ENCODE data around the gene LIN28B.
A peak's percentile ranks its signal among the peaks of the same experiment; 100 is the strongest.
"Not testable (repeated sequence)": the region's sequence is repeated elsewhere in the genome, so short reads cannot be mapped to it uniquely, and the experiment has no call there.

LIN28B gene

DNA sequence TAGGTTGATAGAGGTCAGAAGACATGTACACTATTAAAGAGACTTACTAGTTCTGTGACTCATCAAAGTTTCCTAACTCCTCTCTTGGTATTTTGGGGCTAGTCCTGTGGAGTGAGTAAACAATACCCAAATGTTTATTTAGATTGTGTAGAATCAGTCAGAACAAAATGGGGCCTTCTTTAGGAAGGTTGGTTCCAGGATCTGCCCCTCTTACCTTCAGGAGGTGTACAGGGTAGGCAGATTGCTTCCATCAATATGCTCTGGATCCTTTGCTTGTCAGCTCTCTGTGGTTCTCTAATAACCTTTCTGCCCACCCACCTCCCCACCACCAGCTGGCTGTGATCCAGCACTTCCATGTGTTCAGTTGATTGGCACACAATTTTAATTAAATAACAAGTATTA, 115.9 kb downstream of the LIN28B start:
- no peak for DNase-seq

DNA sequence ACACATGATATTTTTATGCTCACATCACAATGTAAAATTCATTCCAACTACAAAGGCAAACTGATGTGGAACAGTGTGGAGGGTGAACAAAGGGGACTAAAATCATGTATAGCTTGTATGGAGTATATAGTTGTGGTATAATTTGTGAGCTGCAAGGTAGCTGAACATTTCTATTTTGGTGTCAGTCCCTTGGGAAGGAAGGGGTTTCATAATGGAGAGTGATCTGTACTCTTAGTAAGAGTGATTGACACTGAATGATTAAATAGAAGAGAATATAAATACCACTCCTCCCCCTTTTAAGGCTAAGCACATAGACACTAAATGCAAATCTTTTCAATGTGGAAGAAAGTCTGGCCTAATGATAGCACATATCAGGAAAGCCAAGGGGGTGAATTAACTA, 118.3 kb downstream of the LIN28B start:
- no peak for DNase-seq

DNA sequence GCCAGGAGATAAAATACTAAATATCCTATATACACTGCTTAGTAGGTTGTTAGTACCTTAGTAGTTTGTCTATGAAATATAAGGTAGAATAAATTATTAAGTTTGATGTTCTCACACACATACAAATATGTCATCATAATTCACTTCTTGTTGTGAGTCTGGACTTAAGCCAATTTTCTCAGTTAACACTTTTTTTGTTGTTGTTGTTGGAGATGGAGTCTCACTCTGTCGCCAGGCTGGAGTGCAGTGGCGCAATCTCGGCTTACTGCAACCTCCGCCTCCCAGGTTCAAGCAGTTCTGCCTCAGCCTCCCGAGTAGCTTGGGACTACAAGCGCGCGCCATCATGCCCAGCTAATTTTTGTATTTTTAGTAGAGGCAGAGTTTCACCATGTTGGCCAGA, 119.5 kb downstream of the LIN28B start:
- not testable (repeated sequence) for DNase-seq

DNA sequence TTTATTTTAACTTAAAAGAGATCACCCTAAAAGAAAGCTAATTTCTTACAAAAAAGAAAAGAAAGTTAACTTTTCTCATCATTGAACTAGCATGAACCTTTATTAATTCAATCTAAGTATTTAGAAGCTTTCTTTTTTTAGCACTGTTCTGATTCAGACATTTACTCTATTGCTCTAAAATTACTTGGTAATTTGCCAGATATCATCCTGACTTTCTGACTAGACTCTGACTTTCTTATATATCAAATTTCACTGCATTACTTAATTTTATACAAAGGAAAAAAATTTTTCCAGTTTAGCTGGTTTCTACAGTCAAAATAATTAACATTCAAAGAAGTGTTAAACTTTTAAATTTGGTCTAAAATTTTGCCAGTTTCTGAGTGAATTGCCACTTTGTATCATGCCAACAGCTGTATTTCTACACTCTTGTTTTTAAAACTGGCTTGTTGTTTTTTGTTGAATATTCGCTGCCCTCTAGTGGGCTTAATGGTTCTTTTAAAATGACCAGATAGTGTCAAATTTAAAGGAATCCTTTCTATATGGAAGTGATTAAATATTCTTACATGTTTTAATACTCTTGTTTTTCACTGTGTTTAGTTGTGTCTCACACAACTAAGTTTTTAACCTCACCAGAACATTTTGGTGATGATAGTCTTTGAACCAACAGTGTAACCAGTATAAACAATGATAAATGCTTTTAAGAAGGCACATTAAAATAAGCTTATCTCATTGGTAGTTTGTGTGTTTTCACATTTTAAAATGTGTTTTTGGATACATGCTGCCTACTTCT, 120.9 kb downstream of the LIN28B start:
- peak; percentile 19 for DNase-seq

DNA sequence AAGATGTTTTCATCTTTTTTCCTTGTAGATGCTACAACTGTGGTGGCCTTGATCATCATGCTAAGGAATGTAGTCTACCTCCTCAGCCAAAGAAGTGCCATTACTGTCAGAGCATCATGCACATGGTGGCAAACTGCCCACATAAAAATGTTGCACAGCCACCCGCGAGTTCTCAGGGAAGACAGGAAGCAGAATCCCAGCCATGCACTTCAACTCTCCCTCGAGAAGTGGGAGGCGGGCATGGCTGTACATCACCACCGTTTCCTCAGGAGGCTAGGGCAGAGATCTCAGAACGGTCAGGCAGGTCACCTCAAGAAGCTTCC, 121.4 kb downstream of the LIN28B start:
- no peak for DNase-seq

DNA sequence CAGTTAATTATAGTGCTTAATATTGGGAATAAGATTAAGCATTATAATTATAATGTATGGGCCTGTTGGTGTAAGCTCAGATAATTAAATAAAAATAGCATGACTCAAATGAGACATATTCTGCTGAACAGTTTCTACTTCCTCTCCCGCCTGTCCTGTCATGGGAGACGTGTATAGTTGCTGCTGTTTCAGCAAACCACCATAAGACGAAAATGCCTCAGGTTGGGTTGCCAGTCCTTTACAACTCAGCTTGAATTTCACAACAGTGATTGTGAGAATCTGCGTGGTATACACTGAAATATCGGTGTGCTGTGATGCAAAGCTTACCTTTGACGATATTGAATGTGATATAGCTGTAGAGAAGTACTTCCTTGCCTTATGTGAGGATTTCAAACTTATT, 123.4 kb downstream of the LIN28B start:
- peak; percentile 16 for DNase-seq

DNA sequence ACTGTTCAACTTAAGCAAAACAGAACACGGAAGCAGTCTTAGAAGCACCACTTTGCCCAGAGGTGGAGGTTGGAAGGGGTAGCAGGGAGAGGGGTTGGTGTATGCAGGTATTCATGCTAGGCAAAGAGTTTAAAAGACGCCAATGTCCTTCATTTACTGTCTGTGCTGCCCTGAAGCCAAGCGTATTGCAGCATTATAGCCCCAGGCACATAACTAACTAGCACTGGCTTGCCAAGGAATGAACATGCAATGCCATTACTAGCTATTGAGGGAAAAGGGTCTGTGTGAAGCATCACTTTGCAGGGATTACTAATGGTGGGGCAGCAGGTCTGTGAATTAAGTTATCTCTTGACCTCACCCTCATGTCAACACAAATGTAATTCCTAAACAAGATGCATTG, 124.8 kb downstream of the LIN28B start:
- not testable (repeated sequence) for DNase-seq

DNA sequence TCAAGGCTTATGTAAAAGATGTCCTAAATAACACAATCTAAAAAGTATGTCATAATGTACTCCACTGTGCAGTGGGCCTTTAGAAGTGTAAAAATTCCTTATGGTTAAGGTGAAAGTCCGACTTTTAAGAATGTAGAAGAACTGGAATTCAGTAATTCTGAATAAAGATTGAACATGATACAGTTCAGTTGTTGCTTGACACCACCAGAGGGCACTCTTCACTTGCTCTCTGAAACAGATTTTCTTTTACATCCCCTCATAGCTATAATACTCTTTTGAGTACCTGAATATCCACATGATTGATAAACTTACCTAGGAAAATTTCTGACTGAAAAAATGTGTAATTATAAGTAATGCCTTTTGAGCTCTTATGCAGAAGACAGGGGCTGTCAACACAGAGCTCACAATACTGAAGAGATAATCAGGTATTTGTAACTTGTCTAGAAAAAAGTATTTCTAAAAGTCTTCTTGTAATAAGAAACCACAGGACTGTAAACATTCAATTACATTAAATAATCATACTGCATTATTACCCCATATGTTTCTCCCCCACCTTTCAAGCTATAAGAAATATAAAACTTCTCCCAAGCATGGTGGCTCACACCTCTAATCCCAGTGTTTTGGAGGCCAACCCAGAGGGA, 130.8 kb downstream of the LIN28B start:
- peak; percentile 32 for DNase-seq

DNA sequence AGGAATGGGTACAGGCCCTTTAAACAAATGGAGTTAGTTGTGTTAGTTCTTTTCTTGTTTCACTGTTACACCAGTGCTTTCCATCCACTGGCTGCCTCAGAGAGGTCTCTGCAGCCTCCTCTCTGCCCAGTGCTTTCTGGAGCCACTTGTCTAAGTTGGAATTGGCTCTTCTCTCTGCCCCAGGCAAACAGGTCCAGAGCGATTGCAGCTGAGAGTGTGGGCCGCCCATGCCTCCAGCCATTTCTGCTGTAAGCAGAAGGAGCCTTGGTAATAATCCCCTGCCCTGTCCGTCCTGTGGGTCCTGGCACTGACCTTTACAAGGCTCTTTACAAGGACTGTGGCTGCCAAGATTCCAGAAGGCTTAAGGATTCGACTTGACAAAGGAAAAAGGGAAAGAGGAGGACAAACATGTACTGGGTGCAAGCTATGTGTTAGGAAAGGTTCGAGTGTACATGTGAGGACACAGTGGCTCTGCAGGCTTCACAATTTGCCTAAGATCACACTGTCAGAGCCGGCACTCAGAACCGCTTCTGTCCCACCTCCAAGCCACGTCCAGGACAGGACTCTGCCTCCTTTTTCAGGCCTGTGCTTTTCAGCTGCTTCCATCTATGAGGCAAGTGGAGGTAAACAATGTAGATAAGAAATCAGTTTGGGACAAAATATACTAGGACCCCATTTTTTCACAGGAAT, 134.4 kb downstream of the LIN28B start:
- no peak for DNase-seq

DNA sequence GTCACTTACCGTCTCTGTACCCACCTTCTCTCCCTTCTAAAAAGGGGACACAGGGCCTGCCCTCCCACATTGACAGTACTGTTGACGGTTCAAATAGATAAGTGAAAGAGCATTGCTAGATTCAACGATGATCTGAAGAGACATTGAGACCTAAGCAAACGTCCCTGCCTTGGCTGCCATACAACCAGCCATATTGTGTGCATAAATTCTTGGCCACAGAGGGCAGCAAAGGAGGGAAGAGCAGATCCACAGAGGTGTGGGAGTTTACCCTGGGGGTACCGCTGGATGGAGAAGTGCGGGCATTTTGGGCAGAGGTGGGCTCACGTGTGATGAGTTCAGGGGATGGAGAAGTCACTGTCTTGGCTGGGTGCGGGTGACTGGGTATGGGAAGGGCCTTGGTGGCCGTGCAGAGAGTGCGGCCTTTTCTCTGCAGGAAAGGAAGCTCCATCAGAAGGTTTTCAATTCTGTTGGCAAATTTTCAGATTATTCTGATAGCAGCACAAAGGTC, 137.3 kb downstream of the LIN28B start:
- DNase-seq = no peak

DNA sequence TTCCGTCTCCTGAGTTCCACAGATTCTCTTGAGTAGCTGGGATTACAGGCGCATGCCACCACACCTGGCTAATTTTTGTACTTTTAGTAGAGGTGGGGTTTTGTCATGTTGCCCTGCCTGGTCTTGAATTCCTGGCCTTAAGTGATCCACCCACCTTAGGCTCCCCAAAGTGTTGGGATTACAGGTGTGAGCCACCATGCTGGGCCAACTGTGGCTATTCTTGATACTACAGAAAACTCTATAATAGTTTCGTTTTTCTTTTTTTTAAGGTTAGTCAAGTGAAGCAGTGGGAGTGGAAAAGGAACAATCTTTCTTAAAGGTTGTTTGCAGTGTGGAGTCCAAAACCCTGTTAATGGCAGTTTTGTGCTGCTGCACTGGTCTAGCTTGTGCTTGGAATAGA, 138.2 kb downstream of the LIN28B start:
- DNase-seq = no peak

DNA sequence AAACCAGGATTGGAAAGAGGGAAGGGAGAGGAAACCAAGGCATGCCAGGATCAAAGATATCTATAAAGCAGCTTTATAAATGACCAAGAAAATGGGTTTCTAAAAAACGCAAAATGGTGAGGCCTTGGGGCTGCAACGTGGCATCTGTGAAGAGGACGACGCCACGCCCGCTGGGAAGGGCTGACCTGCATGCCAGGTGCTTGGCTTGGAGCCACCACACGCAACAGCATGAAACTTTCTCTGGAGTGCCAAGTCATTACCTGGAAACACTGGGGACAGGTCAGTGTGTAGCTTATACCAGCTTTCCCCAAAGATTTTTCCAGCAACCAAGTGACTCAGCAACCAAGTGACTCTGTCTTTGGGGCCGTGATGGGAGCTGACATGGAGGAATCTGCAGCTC, 140.4 kb downstream of the LIN28B start:
- DNase-seq = peak; percentile 47

DNA sequence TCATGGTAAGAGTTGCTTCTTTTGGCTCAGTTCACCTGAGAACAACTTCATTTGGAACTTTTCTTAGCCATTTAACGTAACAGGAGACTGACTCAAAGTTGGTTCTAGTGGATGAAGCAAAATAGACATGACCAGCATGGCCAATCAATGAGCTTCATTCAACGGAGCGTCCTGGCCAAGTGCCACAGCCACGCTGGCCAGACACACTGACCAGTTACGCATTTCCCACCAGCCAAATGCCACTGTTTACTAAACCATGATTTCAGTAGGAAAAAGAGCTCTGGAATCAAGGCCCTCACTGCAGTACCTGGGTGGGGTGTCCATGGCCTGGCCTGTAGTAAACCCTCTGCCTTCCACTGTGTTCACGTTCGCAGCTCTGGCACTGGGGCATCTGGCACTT, 142.5 kb downstream of the LIN28B start:
- DNase-seq = no peak

DNA sequence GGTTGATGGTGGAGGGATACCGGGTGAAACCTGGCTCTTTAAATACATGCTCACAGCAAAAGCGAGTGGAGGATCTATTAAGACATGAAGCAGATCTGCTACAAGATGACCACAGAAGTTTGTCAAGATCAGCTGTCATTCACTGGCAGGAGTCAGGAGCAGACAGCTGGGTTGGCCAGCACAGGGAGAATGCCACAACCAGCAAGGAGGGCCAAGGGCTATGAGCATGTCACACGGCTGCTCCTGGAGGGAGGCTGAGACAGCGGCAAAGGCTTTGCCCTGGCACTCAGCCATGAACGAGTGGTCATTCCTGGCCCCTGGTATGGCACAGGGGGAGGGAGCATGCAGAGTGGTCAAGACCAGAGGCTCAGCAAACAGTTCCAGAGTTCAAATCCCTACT, 145.3 kb downstream of the LIN28B start:
- no peak for DNase-seq

DNA sequence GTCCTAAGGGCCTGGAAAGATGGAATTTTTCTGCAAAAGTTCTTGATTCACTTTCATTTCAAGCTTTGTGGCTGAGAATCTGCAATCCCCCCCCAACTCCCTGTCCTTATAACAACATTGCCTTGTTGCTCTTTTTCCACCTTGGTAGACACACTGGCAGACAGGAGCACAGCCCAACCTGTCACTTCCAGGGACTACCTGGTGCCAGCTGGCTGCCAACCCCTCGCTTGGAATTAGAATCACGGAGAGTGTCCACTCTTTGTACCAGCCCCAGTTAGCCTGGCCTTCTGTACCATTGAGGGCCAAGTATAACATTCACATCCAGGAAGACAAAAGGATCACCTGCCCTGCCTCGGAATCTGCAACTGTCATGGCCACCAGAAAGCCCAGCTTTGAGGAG, 148.2 kb downstream of the LIN28B start:
- no peak for DNase-seq

DNA sequence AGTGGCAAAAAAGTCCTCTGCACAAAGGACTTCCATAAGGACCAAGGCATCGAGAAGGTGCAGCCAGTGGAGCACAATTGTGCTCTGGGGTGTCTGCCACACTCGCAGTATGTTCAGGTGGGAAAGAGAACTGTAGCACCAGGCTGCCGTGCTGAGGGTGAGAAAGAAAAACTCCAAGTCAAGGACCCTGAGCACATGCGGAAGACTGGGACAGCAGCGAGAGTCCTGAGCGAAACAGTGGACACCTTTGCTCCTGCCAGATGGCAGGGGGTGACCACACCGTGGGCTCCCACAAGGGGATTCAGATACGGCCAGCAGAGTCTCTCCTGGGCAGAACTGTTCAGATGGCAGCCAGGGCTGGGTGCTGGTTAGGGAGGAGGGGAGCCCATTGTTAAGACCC, 149.4 kb downstream of the LIN28B start:
- DNase-seq = no peak

DNA sequence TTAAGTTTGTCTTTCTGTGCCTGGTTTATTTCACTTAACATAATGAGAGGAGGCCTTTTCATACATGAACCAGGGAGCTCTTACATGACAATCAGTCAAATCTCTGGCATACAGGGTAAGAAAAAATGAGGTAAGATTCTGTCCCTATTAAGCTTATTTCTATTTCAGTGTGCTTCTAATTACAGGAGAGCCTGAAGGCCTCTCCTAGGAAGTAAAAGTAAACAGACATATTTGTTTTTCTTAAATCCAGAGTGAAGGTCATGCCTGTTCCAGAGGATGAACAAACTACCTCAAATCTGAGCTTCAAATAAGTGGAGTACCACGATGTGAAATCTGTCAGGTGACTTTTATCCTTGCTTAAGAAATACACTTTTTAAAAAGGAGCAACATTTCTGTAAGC, 150.3 kb downstream of the LIN28B start:
- no peak for DNase-seq

DNA sequence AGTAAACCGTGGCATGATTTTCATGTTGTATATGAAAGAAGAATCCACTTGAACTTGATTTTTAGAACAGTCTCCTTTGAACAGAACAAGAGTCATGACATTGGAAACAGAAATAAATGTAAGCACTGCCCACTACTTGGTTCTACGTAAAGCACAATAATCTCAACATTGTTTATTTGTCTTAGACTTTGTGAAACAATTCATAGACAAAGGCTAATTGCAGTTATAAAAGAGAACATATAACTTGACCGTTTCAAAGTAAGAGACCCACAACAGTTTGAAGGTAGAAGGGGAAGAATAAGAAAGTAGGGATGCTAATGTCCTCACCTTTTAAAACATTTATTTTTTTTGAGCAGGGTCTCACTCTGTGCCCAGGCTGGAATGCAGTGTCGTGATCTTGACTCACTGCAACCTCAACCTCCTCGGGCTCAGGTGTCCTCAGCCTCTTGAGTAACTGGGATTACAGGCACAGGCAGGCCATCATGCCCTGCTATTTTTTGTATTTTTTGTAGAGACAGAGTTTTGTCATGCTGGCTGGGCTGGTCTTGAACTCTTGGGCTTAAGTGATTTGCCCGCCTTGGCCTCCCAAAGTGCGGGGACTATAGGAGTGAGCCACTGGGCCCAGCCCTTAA, 151.8 kb downstream of the LIN28B start:
- DNase-seq = no peak

DNA sequence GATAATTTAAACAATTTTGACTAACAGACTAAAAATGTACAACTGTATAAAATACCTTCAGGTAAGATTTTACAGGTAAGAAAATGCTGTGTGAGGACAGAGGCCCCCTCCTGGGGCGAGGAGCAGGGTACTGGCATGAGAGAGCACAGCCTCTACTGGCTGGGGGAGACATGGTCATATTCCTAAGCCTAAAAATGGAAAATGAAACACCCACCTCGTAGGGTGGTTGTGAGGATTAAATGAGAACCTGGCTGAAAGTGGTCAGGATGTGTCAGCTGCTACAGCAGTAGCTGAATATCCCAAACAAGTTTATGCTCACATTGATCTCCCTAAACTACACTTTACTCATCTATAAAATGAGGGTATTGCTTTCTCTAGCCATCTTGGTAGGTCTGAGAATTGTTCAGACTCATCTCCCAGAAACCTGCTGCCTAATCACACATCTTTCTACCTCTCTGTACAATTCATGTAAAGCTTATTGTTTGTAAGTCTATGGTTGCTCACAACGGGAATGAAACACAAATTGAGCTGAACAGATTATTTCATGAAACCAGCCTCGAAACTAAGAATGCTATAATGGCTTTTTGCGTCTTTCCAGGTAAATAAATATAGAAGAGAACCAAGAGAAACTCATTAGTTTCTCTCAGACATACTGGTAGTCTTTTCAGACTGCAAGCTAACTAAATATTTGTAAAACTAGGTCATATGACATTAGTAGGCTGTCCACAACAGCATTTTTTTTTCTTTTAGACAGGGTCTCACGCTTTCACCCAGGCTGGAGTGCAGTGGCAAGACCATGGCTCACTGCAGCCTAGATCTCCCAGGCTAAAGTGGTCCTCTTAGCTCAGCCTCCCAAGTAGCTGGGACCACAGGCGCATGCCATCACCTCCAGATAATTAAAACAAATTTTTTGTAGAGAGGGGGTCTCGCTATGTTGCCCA, 153.3 kb downstream of the LIN28B start:
- DNase-seq = no peak

DNA sequence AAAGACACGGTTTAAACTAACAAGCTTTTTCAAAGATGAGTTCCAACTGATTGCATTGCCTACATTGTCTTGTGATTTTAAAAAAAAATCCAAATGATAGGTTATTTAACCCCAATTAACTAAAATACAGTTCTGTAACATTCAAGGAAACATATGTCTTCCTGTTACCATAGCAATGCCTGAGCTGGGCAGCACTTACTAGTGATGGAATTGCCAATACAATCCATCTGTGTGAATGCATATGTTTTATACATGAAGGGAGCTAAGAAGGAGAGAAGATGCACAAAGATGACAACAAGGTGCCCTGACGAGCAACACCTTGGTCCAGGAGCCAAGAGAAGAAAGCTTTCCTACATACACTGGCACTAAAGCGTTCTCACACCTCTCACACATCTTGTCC, 154.2 kb downstream of the LIN28B start:
- no peak for DNase-seq

DNA sequence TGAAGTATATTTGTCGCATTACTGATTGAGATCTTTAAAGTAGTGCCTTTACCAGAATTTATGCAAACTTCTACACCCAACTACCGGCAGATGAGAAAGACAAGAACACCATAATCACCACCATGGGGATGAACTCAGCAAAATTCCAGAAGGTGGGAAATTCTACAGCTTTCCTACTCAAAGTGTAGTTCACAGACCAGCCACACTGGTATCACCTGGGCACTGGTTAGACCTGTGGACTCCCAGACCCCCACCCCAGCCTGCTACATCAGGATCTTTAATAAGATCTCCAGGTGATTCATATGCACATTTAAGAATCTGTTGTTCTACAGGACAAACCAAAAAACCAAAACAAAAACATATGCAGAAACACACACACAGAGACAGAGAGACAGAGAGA, 155.0 kb downstream of the LIN28B start:
- DNase-seq = no peak

DNA sequence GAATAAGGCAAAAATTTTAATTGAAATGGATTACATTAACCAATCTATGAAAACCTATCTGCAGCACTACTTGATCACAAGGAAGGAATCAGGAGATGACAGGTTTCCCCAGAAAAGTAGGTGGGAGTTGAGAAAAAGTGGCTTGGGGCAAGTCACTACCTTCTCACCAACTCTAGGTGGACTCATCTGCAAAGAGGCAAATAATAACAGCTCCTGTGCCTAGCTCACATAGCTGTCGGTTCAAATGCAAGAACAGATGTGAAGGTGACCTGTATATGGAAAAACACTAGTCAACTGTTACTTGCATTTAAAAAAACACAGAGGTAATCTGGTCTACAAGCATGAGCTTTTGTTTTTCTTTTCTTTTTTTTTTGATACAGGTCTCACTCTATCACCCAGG, 155.7 kb downstream of the LIN28B start:
- no peak for DNase-seq

DNA sequence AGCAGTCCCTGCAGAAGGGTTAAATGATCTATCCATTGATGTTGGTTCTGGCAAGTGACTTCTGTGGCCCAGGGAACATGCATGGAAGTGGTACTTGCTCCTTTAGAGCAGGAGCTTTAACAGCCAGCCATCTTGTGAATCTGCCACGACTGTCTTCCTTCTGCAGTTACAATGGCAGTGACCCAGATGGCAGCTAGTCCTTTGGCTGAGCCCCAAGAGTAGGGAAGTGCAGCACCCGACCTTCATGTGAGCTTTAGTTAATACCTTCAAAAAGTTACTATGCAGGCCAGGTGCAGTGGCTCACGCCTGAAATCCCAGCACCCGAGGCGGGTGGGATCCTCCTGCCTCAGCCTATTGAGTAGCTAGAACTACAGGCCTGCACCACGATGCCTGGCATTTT, 156.5 kb downstream of the LIN28B start:
- no peak for DNase-seq

All from RPMI8226 (cell line).